Effector memory CD4-positive, alpha-beta T cell (primary cell): ENCODE data around the gene UBE2E2.
"Not testable (repeated sequence)": the region's sequence is repeated elsewhere in the genome, so short reads cannot be mapped to it uniquely, and the experiment has no call there.

Source experiments
- DNase-seq, 3 donors: peaks; one replicate each; pipeline ENCODE4 v3.0.0-alpha.2; 2020
- H3K27ac ChIP-seq: 2 replicates; pipeline ENCODE4 v1.7.0; 2013; ENCODE audit warnings: mild to moderate bottlenecking, low read length, moderate library complexity; ENCODE audit not compliant: insufficient read depth, poor library complexity, severe bottlenecking
- H3K27me3 ChIP-seq: replicated peaks from 2 replicates; pipeline ENCODE4 v1.7.0; 2013; ENCODE audit warnings: mild to moderate bottlenecking, low read length; ENCODE audit not compliant: insufficient read depth, control insufficient read depth, poor library complexity, severe bottlenecking
- H3K36me3 ChIP-seq: 2 replicates; pipeline ENCODE4 v1.7.0; 2013; ENCODE audit warnings: mild to moderate bottlenecking, low read length, moderate library complexity; ENCODE audit not compliant: control insufficient read depth, insufficient read depth
- H3K4me1 ChIP-seq: 2 replicates; pipeline ENCODE4 v1.7.0; 2013; ENCODE audit warnings: low read length, mild to moderate bottlenecking; ENCODE audit not compliant: control insufficient read depth, insufficient read depth, poor library complexity, severe bottlenecking
- H3K4me3 ChIP-seq: 2 replicates; pipeline ENCODE4 v1.7.0; 2013; ENCODE audit warnings: low read length, low read depth, mild to moderate bottlenecking; ENCODE audit not compliant: insufficient read depth, poor library complexity, severe bottlenecking
- H3K9me3 ChIP-seq: 2 replicates; pipeline ENCODE4 v1.7.0; 2013; ENCODE audit warnings: mild to moderate bottlenecking, low read length, moderate library complexity; ENCODE audit not compliant: control insufficient read depth

Gene UBE2E2

GRCh38 chr3:23166845-23167244 lies 36.3 kb upstream of the UBE2E2 start:
- Histone ChIP-seq H3K36me3 (no peaks in the 10 kb centered on the region), H3K9me3 (no peaks in the 10 kb centered on the region), H3K27ac (no peak overlapping the region), H3K4me1 (no peaks in the 10 kb centered on the region), H3K27me3 (no peaks in the 10 kb centered on the region), H3K4me3 (no peak overlapping the region)
- DNase-seq: no peak

DNA sequence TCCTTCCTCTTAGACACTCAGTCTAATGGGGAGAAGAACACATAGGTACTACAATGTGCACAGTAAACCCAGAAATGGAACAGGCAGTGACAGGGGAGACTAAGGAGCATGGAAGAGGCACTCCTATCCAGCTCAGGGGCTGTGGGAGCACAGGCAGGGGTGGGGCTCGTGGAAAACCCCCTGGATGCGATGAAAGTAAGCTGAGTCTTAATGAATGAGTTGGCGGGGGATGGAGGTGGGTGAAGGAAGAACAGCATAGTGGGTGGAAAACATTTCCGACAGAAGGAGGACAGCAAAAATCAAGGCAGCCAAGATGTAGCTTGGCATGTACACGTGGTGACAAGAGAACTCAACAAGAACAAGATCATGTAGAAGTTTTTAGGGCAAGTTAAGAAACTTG lies 33.6 kb upstream of the UBE2E2 start:
- Histone ChIP-seq H3K4me3 (no peak overlapping the region), H3K36me3 (no peaks in the 10 kb centered on the region), H3K27ac (no peak overlapping the region), H3K4me1 (no peaks in the 10 kb centered on the region), H3K9me3 (no peaks in the 10 kb centered on the region), H3K27me3 (no peaks in the 10 kb centered on the region)
- no peak for DNase-seq

GRCh38 chr3:23170291-23170690 lies 32.8 kb upstream of the UBE2E2 start:
- Histone ChIP-seq H3K9me3 (no peaks in the 10 kb centered on the region), H3K4me1 (no peaks in the 10 kb centered on the region), H3K4me3 (no peak overlapping the region), H3K27ac (no peak overlapping the region), H3K27me3 (no peaks in the 10 kb centered on the region), H3K36me3 (no peaks in the 10 kb centered on the region)
- no peak for DNase-seq

DNA sequence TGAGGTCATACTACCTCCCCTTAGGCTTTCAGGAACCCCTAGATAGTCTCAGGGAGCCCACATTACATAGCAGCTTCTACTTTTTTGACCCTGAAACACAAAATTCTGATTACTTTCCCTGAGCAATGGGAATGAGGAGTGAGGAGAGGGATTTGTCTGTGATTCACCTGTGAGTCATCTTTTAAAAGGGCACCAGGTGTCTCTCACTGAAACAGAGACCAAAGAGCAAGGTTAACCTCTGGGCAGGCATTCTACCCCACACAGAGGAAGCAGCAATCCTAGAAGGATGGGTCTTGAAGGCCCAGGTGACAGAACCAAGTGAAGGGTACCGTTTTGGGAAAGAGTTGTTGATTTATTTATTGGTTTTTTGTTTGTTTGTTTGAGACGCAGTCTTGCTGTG lies 31.1 kb upstream of the UBE2E2 start:
- no peak for DNase-seq
- H3K4me1 ChIP-seq: no peaks in the 10 kb centered on the region
- H3K36me3 ChIP-seq: no peaks in the 10 kb centered on the region
- H3K9me3 ChIP-seq: no peaks in the 10 kb centered on the region
- H3K27me3 ChIP-seq: no peaks in the 10 kb centered on the region
- no peak overlapping the region for H3K27ac ChIP-seq
- no peak overlapping the region for H3K4me3 ChIP-seq

DNA sequence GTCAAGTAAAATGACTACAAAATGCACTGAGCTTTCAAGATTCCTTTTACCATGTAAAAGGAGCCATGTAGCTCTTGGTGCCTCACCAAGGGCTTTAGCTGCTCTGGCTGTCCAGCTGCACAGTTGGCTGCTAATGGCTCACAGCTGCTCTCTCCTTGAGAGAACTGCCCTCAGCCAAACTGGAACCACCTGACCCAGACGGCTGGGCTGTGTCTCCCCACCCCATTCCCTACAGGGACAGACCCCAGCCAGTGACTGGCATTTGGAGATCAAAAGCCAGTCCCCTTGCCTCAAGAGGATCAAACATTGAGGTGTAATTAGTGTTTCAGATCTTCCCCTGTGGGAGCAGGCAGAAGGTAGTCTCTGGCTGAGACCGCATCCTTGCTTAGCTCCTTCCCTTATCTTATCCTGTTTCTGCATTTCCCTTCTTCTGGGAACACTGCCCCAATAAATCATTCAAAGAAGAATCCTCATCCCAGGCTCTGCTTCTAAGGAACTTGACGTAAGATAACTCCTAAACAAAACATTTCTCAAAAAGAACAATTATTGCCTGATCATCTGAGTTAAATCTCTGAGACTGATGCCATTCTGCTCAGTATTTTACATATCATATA lies 28.6 kb upstream of the UBE2E2 start:
- no peaks in the 10 kb centered on the region for H3K36me3 ChIP-seq
- H3K4me3 ChIP-seq: no peak overlapping the region
- H3K27me3 ChIP-seq: no peaks in the 10 kb centered on the region
- H3K4me1 ChIP-seq: no peaks in the 10 kb centered on the region
- no peaks in the 10 kb centered on the region for H3K9me3 ChIP-seq
- DNase-seq: no peak
- H3K27ac ChIP-seq: no peak overlapping the region

GRCh38 chr3:23175341-23176083 lies 27.6 kb upstream of the UBE2E2 start:
- Histone ChIP-seq H3K27ac (no peak overlapping the region), H3K36me3 (no peaks in the 10 kb centered on the region), H3K27me3 (no peaks in the 10 kb centered on the region), H3K9me3 (no peaks in the 10 kb centered on the region), H3K4me1 (no peaks in the 10 kb centered on the region), H3K4me3 (no peak overlapping the region)
- no peak for DNase-seq

DNA sequence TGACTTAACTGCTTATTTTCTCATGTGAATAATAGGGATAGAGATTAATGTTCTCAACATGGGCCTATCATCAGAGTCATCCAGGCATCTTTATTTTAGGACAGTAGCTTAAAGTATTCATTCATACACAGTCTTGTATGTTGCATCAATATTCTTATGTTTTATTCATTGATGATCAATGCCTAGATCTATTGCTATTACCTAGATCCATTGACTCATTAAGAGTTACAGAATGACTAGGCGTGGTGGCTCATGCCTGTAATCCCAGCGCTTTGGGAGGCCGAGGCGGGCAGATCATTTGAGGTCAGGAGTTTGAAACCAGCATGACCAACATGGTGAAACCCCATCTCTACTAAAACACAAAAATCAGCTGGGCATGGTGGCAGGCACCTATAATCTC lies 26.3 kb upstream of the UBE2E2 start:
- H3K4me3 ChIP-seq, H3K27ac ChIP-seq, H3K36me3 ChIP-seq, H3K27me3 ChIP-seq, DNase-seq, H3K4me1 ChIP-seq, H3K9me3 ChIP-seq: not testable (repeated sequence)

DNA sequence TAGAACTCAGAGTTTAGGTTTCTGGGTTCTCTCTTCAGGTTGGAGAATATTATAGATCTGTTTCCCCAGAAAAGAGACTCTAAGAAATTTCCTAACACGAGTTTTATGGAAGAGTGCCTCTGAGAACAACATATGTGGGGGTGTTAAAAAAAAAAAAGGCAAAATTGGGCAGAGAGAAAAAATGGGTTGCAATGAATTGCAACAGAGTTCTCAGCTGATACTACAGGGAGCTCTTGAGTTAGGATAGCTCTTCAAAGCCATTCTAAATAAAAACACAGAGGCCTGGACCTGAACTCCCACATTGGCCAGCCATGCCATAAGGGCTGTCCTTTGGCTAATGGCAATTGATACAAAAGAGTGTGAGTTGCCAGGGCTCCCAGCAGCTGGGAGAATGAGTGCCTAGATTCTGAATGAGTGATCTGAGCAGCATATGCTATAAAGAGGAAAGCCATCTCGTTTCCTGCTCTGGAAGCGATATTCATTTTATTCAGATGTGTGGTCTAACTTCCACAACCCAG lies 20.1 kb upstream of the UBE2E2 start:
- no peak overlapping the region for H3K27ac ChIP-seq
- H3K4me3 ChIP-seq: no peak overlapping the region
- DNase-seq: no peak
- no peaks in the 10 kb centered on the region for H3K27me3 ChIP-seq
- H3K4me1 ChIP-seq: no peaks in the 10 kb centered on the region
- H3K9me3 ChIP-seq: no peaks in the 10 kb centered on the region
- H3K36me3 ChIP-seq: no peaks in the 10 kb centered on the region

- no peaks in the 10 kb centered on the region for H3K9me3 ChIP-seq
- H3K36me3 ChIP-seq: no peaks in the 10 kb centered on the region
- DNase-seq: no peak
- no peak overlapping the region for H3K27ac ChIP-seq
- no peaks in the 10 kb centered on the region for H3K27me3 ChIP-seq
- no peak overlapping the region for H3K4me3 ChIP-seq
- H3K4me1 ChIP-seq: no peaks in the 10 kb centered on the region
Measured at GRCh38 chr3:23183731-23184130, 19.4 kb upstream of the UBE2E2 start.

GRCh38 chr3:23185861-23186260 lies 17.3 kb upstream of the UBE2E2 start:
- Histone ChIP-seq H3K27ac (no peak overlapping the region), H3K4me1 (no peaks in the 10 kb centered on the region), H3K9me3 (no peaks in the 10 kb centered on the region), H3K27me3 (no peaks in the 10 kb centered on the region), H3K4me3 (no peak overlapping the region), H3K36me3 (no peaks in the 10 kb centered on the region)
- DNase-seq: no peak
